GM21737 (cell line): Measurements from ENCODE around the gene HOPX.
"Not testable (repeated sequence)": the region's sequence is repeated elsewhere in the genome, so short reads cannot be mapped to it uniquely, and the experiment has no call there.

ENCODE experiments used
- ATAC-seq: cut with Tn5 transposase; IDR thresholded peaks from one replicate; pipeline ENCODE4 v1.9.1; 2021; ENCODE audit warnings: mild to moderate bottlenecking, moderate library complexity; ENCODE audit not compliant: unreplicated experiment

The HOPX gene

GRCh38 chr4:56630876-56631666 is 50.0 kb downstream of the HOPX start:
- no peak for ATAC-seq

GRCh38 chr4:56628592-56628991 is 52.5 kb downstream of the HOPX start:
- no peak for ATAC-seq

DNA sequence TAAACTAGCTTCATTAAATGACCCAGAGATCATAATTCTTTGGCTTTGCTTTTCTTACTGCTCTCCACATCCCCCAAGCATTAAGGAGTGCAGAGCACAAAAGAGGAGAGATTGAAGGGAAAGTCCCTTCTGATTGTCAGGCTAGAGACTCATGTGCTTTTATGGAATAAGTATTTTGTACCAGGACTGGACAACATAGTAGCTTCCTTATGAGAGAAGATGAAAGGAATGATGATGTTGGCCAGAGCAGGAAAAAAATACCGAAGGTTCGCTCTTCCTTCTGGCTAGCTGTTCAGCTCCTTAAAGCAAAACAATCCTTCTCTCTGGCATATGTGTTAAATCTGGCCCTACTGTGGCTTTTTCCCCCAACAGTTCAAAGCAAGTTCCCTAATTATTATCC is 53.1 kb downstream of the HOPX start:
- no peak for ATAC-seq

GRCh38 chr4:56627375-56627774 is 53.7 kb downstream of the HOPX start:
- no peak for ATAC-seq

GRCh38 chr4:56626963-56627362 is 54.1 kb downstream of the HOPX start:
- ATAC-seq: no peak

DNA sequence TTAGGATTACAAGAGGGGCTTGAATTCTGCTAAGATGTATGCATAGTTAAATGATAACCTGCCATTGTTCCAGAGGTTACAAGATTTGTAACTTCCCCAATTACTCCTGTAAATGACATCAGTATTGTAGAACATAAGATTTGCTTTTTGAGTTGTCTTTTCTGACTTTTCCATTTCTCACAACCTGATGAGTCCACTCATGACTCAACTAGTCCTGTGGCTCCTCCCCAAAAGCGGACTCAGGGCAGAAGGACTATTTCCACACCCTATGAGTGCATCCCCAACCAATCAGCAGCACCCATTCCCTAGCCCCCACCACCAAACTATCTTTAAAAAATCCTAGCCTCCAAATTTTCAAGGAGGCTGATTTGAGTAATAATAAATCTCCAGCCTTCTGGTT is 54.7 kb downstream of the HOPX start:
- ATAC-seq: no peak

DNA sequence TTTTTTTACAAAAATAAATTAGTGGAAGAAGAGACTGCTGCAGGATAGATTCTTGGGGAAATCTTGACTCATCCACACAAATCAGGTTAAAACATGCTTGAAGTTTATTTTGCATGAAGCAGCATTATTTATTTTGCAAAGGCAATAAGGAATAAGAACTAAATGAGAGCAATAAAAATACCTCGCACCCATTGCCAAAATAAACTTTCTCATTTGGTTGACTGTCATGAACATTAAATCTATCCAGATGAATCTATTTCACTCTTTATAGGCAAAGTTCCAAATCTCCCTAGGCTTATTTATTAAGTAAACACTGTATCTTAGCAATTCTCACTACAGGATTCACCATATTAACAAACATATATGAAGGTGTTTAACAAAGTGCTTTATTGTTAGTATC is 58.9 kb downstream of the HOPX start:
- ATAC-seq: no peak

- ATAC-seq: no peak
These were observed 61.3 kb downstream of the HOPX start for GRCh38 chr4:56619816-56620215.

DNA sequence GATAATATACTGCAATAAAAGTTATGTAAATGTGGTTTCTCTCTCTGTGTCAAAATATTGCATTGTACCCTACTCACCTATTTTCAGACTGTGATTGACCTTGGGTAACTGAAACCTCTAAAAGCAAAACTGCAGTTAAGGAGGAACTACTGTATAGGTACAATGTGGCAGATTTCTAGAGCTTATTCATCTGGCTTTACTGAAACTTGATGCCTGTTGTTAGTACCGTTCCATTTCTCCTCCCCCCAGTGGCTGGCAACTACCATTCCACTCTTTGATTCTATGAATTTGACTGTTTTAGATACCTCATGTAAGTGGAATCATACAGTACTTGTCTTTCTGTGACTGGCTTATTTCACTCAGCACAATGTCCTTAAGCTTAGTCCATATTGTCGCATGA is 61.9 kb downstream of the HOPX start:
- no peak for ATAC-seq

GRCh38 chr4:56618734-56619133 is 62.4 kb downstream of the HOPX start:
- no peak for ATAC-seq

- no peak for ATAC-seq
These were observed 67.8 kb downstream of the HOPX start for GRCh38 chr4:56613101-56613862.

DNA sequence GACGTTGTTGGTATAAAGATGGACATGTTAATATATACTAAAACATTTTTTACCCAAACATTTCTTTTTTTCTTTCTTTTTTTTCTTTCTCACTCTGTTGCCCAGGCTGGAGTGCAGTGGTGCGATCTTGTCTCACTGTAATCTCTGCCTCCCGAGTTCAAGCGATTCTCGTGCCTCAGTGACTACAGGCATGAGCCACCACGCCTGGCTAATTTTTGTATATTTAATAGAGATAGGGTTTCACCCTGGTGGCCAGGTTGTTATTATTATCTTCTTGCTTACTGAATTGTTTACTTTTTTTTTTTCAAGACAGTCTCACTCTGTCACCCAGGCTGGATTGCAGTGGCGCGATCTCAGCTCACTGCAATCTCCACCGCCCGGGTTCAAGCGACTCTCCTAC is 68.8 kb downstream of the HOPX start:
- no peak for ATAC-seq

GRCh38 chr4:56611501-56611900 is 69.6 kb downstream of the HOPX start:
- no peak for ATAC-seq

GRCh38 chr4:56610170-56610569 is 70.9 kb downstream of the HOPX start:
- ATAC-seq: not testable (repeated sequence)

DNA sequence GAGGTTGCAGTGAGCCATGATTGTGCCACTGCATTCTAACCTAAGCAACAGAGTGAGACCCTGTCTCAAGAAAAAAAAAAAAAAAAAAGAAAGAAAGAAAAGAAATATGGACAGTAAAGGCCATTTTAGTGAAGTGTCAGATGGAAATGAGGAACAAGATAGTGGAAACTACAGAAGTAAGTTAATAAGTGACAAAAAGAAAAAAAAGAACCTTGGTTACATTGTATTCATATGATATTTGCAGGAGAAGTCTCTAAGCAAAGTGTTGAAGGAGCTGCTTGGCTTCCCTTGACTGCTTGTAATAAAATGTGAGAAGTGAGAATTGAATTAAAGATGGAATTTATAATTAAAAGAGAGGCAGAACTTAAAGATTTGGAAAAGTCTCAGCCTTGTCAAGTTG is 73.2 kb downstream of the HOPX start:
- ATAC-seq: no peak

- ATAC-seq: no peak
These were observed 74.7 kb downstream of the HOPX start for GRCh38 chr4:56606385-56606784.

GRCh38 chr4:56605464-56605863 is 75.6 kb downstream of the HOPX start:
- not testable (repeated sequence) for ATAC-seq

DNA sequence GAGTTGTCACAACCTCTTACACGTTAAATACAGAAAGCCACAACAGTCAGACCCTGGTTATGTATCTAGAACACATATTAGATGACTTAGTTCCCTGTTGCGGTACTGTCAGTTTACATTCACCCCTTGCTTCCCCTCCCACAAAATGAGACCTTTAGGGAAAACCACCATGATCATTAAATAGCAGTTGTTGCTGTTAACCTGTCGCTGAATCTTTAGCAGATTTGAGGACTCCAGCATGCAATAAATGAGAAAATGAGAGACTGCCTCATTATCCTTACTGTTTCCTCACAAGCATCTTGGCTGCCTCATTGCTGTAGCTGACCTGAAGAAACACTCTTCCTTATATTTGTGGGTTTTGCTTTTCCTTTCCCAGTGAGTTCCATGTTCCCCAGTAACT is 77.8 kb downstream of the HOPX start:
- ATAC-seq: no peak
